ENCODE data around the gene SYT17. TPM values are rescaled to one million over a fixed set of nuclear protein-coding genes. Genes with fewer than 3 reads are reported as not detected.

The SYT17 gene
- total RNA-seq, 1 experiment from 2014 or later: 11.8 TPM

- Histone ChIP-seq H3K9me3 (ENCODE audit: low read length) (no peaks in the 10 kb centered on the region), H3K9me2 (replicated peaks; ENCODE audit: low read length) (no peaks in the 10 kb centered on the region), H3K27ac (ENCODE audit: low read length) (peak overlapping the region; percentile 95), H3K79me2 (ENCODE audit: low read length) (peaks cover 64% of the 10 kb centered on the region), H4K20me1 (ENCODE audit: low read length) (peaks cover 19% of the 10 kb centered on the region; the same call in 1 of the 2 replicates), H3K4me1 (ENCODE audit: insufficient read depth, low read length) (peaks cover 65% of the 10 kb centered on the region), H3K36me3 (ENCODE audit: low read depth, low read length) (no peaks in the 10 kb centered on the region; the same call in 1 of the 2 replicates), H2AFZ (ENCODE audit: low read length) (no peak overlapping the region), H3K4me2 (ENCODE audit: low read length) (peak overlapping the region; percentile 89), H3K9ac (ENCODE audit: low read length) (peak overlapping the region; percentile 83), H3K27me3 (ENCODE audit: low read length) (no peaks in the 10 kb centered on the region), H3F3A (ENCODE audit: low read length, unreplicated experiment) (peaks cover 16% of the 10 kb centered on the region), H3K4me3 (ENCODE audit: low read length) (peak overlapping the region; percentile 65)
- no TSS peak for BruUV-seq (replicated peaks)
- ATAC-seq (peak; percentile 30; the same call in 1 of the 2 replicates), DNase-seq (peak; percentile 81)
- ChIA-PET POLR2A (ENCODE audit: unreplicated experiment) (interaction anchor here (0.6 kb wide), 1 partner anchor 124 kb away, joined by 3 read pairs; no protein-coding TSS in a partner anchor), CTCF (interaction anchor here (0.6 kb wide), 1 partner anchor 60 kb away, joined by 3 read pairs; no protein-coding TSS in a partner anchor)
- intact Hi-C loops (cut with micrococcal nuclease): loop anchor here (2.0 to 10.0 kb wide), 2 partner anchors 17 to 45 kb away; partner anchors contain the start of gene SYT17
- TF ChIP-seq, protein P1, sequence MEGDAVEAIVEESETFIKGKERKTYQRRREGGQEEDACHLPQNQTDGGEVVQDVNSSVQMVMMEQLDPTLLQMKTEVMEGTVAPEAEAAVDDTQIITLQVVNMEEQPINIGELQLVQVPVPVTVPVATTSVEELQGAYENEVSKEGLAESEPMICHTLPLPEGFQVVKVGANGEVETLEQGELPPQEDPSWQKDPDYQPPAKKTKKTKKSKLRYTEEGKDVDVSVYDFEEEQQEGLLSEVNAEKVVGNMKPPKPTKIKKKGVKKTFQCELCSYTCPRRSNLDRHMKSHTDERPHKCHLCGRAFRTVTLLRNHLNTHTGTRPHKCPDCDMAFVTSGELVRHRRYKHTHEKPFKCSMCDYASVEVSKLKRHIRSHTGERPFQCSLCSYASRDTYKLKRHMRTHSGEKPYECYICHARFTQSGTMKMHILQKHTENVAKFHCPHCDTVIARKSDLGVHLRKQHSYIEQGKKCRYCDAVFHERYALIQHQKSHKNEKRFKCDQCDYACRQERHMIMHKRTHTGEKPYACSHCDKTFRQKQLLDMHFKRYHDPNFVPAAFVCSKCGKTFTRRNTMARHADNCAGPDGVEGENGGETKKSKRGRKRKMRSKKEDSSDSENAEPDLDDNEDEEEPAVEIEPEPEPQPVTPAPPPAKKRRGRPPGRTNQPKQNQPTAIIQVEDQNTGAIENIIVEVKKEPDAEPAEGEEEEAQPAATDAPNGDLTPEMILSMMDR (conservative IDR thresholded peaks at IDR 0.05; ENCODE audit: low read depth, low read length): no peak
- TF ChIP-seq EZH2phosphoT487 (IDR thresholded peaks at IDR 0.05; ENCODE audit: borderline replicate concordance, low read length): no peak
- TF ChIP-seq EZH2 (IDR thresholded peaks at IDR 0.05; ENCODE audit: low read length, unreplicated experiment): no peak
These were observed 48.5 kb upstream of the SYT17 start for GRCh38 chr16:19119564-19119963.

GRCh38 chr16:19123535-19124178 is 44.4 kb upstream of the SYT17 start:
- Histone ChIP-seq H3K9me3 (ENCODE audit: low read length) (no peaks in the 10 kb centered on the region), H3K27ac (ENCODE audit: low read length) (peak overlapping the region; percentile 62), H3K27me3 (ENCODE audit: low read length) (no peaks in the 10 kb centered on the region), H3K9me2 (replicated peaks; ENCODE audit: low read length) (no peaks in the 10 kb centered on the region), H3F3A (ENCODE audit: low read length, unreplicated experiment) (no peaks in the 10 kb centered on the region), H3K9ac (ENCODE audit: low read length) (no peak overlapping the region), H2AFZ (ENCODE audit: low read length) (no peak overlapping the region), H3K4me1 (ENCODE audit: insufficient read depth, low read length) (peaks cover 28% of the 10 kb centered on the region), H3K4me3 (ENCODE audit: low read length) (no peak overlapping the region), H3K79me2 (ENCODE audit: low read length) (peaks cover 26% of the 10 kb centered on the region), H4K20me1 (ENCODE audit: low read length) (no peaks in the 10 kb centered on the region), H3K36me3 (ENCODE audit: low read depth, low read length) (no peaks in the 10 kb centered on the region), H3K4me2 (ENCODE audit: low read length) (no peak overlapping the region)
- DNase-seq: peak; percentile 63
- TF ChIP-seq, protein P1 (conservative IDR thresholded peaks at IDR 0.05; ENCODE audit: low read depth, low read length): no peak
- TF ChIP-seq EZH2phosphoT487 (IDR thresholded peaks at IDR 0.05; ENCODE audit: borderline replicate concordance, low read length): no peak
- TF ChIP-seq EZH2 (IDR thresholded peaks at IDR 0.05; ENCODE audit: low read length, unreplicated experiment): no peak
- peak; percentile 74 for ATAC-seq
- intact Hi-C loops (cut with micrococcal nuclease): no loop called here
- BruUV-seq (replicated peaks): no TSS peak
- CTCF ChIA-PET: no interaction called here
- POLR2A ChIA-PET (ENCODE audit: unreplicated experiment): no interaction called here

DNA sequence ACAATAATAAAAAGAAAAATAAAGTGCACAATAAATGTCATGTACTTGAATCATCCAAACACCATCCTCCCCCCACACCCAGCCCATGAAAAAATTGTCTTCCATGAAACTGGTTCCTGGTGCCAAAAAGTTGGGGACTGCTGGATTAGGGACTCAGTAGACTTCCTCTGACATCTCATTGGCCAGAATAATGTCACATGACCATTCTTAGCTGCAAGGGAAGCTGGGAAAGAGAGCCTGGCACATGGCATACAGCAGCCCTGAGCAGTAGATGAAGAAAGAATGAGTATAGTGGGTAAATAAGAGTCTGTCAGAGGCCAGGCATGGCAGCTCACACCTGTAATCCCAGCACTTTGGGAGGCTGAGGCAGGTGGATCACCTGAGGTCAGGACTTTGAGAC is 41.7 kb upstream of the SYT17 start:
- BruUV-seq (replicated peaks): no TSS peak
- intact Hi-C loops (cut with micrococcal nuclease): no loop called here
- TF ChIP-seq EZH2phosphoT487 (IDR thresholded peaks at IDR 0.05; ENCODE audit: borderline replicate concordance, low read length): no peak
- TF ChIP-seq, protein P1 (conservative IDR thresholded peaks at IDR 0.05; ENCODE audit: low read depth, low read length): no peak
- Histone ChIP-seq H3K9me2 (replicated peaks; ENCODE audit: low read length) (no peaks in the 10 kb centered on the region), H3K4me1 (ENCODE audit: insufficient read depth, low read length) (peaks cover 21% of the 10 kb centered on the region), H2AFZ (ENCODE audit: low read length) (no peak overlapping the region), H3K9me3 (ENCODE audit: low read length) (no peaks in the 10 kb centered on the region), H3K27ac (ENCODE audit: low read length) (no peak overlapping the region), H3F3A (ENCODE audit: low read length, unreplicated experiment) (no peaks in the 10 kb centered on the region), H3K36me3 (ENCODE audit: low read depth, low read length) (no peaks in the 10 kb centered on the region), H3K9ac (ENCODE audit: low read length) (no peak overlapping the region), H3K27me3 (ENCODE audit: low read length) (no peaks in the 10 kb centered on the region), H3K4me3 (ENCODE audit: low read length) (no peak overlapping the region), H3K4me2 (ENCODE audit: low read length) (no peak overlapping the region), H4K20me1 (ENCODE audit: low read length) (no peaks in the 10 kb centered on the region), H3K79me2 (ENCODE audit: low read length) (peaks cover 4% of the 10 kb centered on the region)
- no peak for DNase-seq
- ChIA-PET CTCF (no interaction called here), POLR2A (ENCODE audit: unreplicated experiment) (no interaction called here)
- ATAC-seq: no peak
